ENCODE data around the gene OPA3. TPM values are rescaled to one million over a fixed set of nuclear protein-coding genes. Genes with fewer than 3 reads are reported as not detected.

Gene OPA3
- total and polyA plus RNA-seq, 2 donors from 2014 or later: 8.1 to 19.1 TPM

DNA sequence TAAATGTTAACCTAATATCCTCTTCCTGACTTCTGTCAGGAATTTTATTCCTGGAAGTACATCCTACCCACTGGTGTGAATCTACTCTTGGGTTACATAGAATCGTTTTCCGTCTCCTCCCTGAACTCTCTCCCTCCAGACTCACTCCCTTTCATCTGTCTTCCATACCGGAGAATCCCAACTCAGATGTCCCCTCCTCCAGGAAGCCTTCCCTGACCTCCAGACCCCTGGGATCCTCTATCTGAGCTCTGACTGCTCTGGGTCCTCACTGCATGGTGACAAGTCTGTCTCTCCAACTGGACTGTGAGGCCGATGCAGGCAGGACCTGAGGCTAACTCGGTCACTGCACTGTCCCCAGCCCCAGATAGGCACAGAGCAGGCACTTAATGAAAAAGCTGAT lies 24.6 kb downstream of the OPA3 start:
- Histone ChIP-seq H3K4me1 (ENCODE audit: control insufficient read depth in 2 of 3, insufficient read depth in 2 of 3, low read depth in 1 of 3, low read length in 3 of 3) (no peaks in the 10 kb centered on the region), H3K9me3 (ENCODE audit: control insufficient read depth in 2 of 3, insufficient read depth in 1 of 3, low read length in 3 of 3) (no peaks in the 10 kb centered on the region), H3K27ac (ENCODE audit: low read depth in 2 of 2, low read length in 2 of 2) (no peak overlapping the region), H3K36me3 (ENCODE audit: control insufficient read depth in 2 of 3, insufficient read depth in 3 of 3, low read length in 3 of 3) (no peaks in the 10 kb centered on the region), H3K4me3 (ENCODE audit: low read length in 3 of 3) (no peak overlapping the region), H3K9ac (ENCODE audit: low read length in 3 of 3) (no peak overlapping the region), H3K27me3 (ENCODE audit: control insufficient read depth, insufficient read depth, low read length) (no peaks in the 10 kb centered on the region)
- FAIRE-seq: no peak
- intact Hi-C loops (cut with DNase I): no loop called here
- TF ChIP-seq, protein P1, sequence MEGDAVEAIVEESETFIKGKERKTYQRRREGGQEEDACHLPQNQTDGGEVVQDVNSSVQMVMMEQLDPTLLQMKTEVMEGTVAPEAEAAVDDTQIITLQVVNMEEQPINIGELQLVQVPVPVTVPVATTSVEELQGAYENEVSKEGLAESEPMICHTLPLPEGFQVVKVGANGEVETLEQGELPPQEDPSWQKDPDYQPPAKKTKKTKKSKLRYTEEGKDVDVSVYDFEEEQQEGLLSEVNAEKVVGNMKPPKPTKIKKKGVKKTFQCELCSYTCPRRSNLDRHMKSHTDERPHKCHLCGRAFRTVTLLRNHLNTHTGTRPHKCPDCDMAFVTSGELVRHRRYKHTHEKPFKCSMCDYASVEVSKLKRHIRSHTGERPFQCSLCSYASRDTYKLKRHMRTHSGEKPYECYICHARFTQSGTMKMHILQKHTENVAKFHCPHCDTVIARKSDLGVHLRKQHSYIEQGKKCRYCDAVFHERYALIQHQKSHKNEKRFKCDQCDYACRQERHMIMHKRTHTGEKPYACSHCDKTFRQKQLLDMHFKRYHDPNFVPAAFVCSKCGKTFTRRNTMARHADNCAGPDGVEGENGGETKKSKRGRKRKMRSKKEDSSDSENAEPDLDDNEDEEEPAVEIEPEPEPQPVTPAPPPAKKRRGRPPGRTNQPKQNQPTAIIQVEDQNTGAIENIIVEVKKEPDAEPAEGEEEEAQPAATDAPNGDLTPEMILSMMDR (IDR thresholded peaks at IDR 0.05; ENCODE audit: borderline replicate concordance, extremely low read depth, insufficient read depth): no peak
- no peak for DNase-seq

DNA sequence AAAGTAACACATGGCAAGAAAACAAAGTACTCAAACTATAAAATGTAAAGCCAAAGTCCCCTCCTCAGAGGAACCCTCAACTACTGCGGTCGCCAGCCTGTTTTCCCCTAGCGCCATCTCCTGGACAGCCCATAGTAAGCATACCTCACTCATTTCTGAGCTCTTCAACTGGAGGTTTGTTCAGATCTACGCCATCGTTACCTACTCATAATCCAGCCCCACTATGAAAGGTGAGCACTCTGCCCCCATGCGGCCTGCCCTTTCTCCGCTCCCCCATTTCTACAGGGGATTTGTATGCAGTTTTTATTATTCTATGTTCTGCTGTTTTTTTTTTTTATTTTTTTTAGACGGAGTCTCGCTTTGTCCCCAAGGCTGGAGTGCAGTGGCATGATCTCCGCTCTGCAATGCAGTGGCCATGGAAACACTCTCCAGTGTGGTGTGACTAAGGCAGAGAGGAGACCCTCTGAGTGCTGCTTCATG lies 26.2 kb downstream of the OPA3 start:
- H3K4me3 ChIP-seq (ENCODE audit: low read length in 3 of 3): no peak overlapping the region
- H3K4me1 ChIP-seq (ENCODE audit: control insufficient read depth in 2 of 3, insufficient read depth in 2 of 3, low read depth in 1 of 3, low read length in 3 of 3): no peaks in the 10 kb centered on the region
- no peak overlapping the region for H3K27ac ChIP-seq (ENCODE audit: low read depth in 2 of 2, low read length in 2 of 2)
- no peaks in the 10 kb centered on the region for H3K36me3 ChIP-seq (ENCODE audit: control insufficient read depth in 2 of 3, insufficient read depth in 3 of 3, low read length in 3 of 3)
- intact Hi-C loops (cut with DNase I): no loop called here
- no peak overlapping the region for H3K9ac ChIP-seq (ENCODE audit: low read length in 3 of 3)
- H3K9me3 ChIP-seq (ENCODE audit: control insufficient read depth in 2 of 3, insufficient read depth in 1 of 3, low read length in 3 of 3): no peaks in the 10 kb centered on the region
- TF ChIP-seq, protein P1 (IDR thresholded peaks at IDR 0.05; ENCODE audit: borderline replicate concordance, extremely low read depth, insufficient read depth): peak; percentile 60
- no peaks in the 10 kb centered on the region for H3K27me3 ChIP-seq (ENCODE audit: control insufficient read depth, insufficient read depth, low read length)
- FAIRE-seq (no peak), DNase-seq (peak in 4 of 5 donors; percentile 53 to 75 (median 60))

DNA sequence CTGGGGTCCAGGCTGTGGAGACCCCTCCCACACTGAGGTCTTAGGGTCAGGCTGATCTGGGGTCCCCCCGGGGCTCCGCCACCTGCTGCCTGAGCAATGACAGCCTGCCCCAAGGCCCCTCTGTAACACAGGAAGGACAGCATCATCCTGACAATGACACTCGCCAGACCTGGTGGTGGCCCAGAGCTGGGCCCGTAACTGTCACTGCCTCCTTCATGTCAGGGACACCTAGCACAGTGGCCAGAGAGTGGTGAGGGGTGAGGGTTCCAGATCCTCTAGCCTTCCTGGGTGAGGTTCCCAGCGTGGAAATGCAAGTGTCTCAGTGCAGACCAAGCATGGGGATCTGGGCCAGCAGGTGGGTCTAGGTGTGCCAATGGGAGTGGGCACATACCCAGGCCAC lies 27.8 kb downstream of the OPA3 start:
- Histone ChIP-seq H3K36me3 (ENCODE audit: control insufficient read depth in 2 of 3, insufficient read depth in 3 of 3, low read length in 3 of 3) (peaks cover 0 to 2% (median 0%) of the 10 kb centered on the region in 3 donors), H3K4me1 (ENCODE audit: control insufficient read depth in 2 of 3, insufficient read depth in 2 of 3, low read depth in 1 of 3, low read length in 3 of 3) (peaks cover 0 to under 1% (median 0%) of the 10 kb centered on the region in 3 donors), H3K27ac (ENCODE audit: low read depth in 2 of 2, low read length in 2 of 2) (no peak overlapping the region), H3K4me3 (ENCODE audit: low read length in 3 of 3) (no peak overlapping the region), H3K27me3 (ENCODE audit: control insufficient read depth, insufficient read depth, low read length) (no peaks in the 10 kb centered on the region), H3K9ac (ENCODE audit: low read length in 3 of 3) (no peak overlapping the region), H3K9me3 (ENCODE audit: control insufficient read depth in 2 of 3, insufficient read depth in 1 of 3, low read length in 3 of 3) (no peaks in the 10 kb centered on the region)
- TF ChIP-seq, protein P1 (IDR thresholded peaks at IDR 0.05; ENCODE audit: borderline replicate concordance, extremely low read depth, insufficient read depth): no peak
- no peak for DNase-seq
- intact Hi-C loops (cut with DNase I): no loop called here
- no peak for FAIRE-seq

DNA sequence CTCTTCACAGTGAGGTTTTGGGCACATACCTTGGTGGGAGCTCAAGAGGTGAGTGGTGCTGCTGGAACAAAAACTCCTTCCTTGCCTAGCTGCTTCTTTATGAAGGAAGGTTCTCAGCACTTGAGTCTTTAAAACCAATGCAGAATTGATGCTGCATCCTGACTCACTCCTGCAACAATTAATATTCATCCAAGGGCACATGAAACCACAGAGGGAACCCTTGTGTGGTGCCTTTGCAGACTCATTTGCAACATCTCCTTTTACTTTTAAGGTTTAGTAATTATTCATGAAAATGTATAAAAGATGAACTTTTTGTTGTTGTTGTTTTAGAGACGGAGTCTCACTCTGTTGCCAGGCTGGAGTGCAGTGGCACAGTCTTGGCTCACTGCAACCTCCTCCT lies 30.1 kb downstream of the OPA3 start:
- Histone ChIP-seq H3K4me1 (ENCODE audit: control insufficient read depth in 2 of 3, insufficient read depth in 2 of 3, low read depth in 1 of 3, low read length in 3 of 3) (peaks cover 0 to 5% (median 0%) of the 10 kb centered on the region in 3 donors), H3K36me3 (ENCODE audit: control insufficient read depth in 2 of 3, insufficient read depth in 3 of 3, low read length in 3 of 3) (peaks cover 0 to 2% (median 0%) of the 10 kb centered on the region in 3 donors), H3K4me3 (ENCODE audit: low read length in 3 of 3) (no peak overlapping the region), H3K27ac (ENCODE audit: low read depth in 2 of 2, low read length in 2 of 2) (no peak overlapping the region), H3K9ac (ENCODE audit: low read length in 3 of 3) (no peak overlapping the region), H3K9me3 (ENCODE audit: control insufficient read depth in 2 of 3, insufficient read depth in 1 of 3, low read length in 3 of 3) (no peaks in the 10 kb centered on the region), H3K27me3 (ENCODE audit: control insufficient read depth, insufficient read depth, low read length) (no peaks in the 10 kb centered on the region)
- intact Hi-C loops (cut with DNase I): no loop called here
- DNase-seq (no peak), FAIRE-seq (no peak)
- TF ChIP-seq, protein P1 (IDR thresholded peaks at IDR 0.05; ENCODE audit: borderline replicate concordance, extremely low read depth, insufficient read depth): no peak
